A673 (cell line): Measurements from ENCODE around the gene BAAT.

Experiments used
- CTCF ChIP-seq: fragments of 300-800, 200-600 bp; sonication (generic); conservative IDR thresholded peaks from 2 replicates; pipeline ENCODE4 v1.5.1; 2017; ENCODE audit warnings: low read depth, mild to moderate bottlenecking, antibody characterized with exemption, low read length, moderate library complexity, mixed read lengths
- EZH2 ChIP-seq: fragments of 200-600 bp; sonication (generic); IDR thresholded peaks from 2 replicates; pipeline ENCODE4 v1.6.1; 2017; ENCODE audit warnings: borderline replicate concordance, low read depth, mild to moderate bottlenecking, mixed read lengths, antibody characterized with exemption, low read length; ENCODE audit not compliant: poor library complexity, severe bottlenecking

DNA sequence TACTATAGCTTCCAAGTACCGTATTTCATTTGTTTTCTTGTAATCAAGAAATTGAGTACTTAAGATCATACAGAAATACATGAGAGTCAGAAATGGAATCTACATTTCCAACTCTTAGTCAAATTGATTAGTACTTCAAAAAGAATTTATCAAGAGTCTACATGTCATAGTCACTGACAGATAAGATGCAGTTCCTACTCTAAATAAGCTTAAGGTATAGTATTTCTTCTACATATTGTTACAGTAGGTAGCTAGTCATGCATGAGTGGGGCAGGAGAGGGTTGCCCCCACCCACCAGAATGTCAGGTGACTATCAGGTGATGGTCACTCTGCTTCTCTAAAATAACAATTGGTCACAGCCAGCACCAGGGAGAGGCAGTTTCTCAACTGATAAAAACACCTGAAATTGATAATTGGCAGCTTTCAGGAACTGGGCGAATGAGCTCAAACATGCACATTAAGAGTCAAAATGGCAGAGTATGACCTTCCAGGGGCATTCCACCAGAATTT is 2.9 kb downstream of the BAAT start:
- TF ChIP-seq CTCF (no peak), EZH2 (no peak)
